GM23338 (cell line): ENCODE data around the gene LRRC3.

Experiments used
- CREB1 ChIP-seq: fragments of 250-450 bp; sonication (Bioruptor Pico); IDR thresholded peaks from 2 replicates; pipeline ENCODE4 v1.5.0; 2020; ENCODE audit warnings: low read depth, mild to moderate bottlenecking, moderate library complexity
- EZH2 ChIP-seq: fragments of 200-600 bp; sonication (generic); IDR thresholded peaks from one replicate; pipeline ENCODE4 v1.8.0; 2017; ENCODE audit warnings: antibody characterized with exemption, mild to moderate bottlenecking, low read depth; ENCODE audit not compliant: unreplicated experiment
- EZH2phosphoT487 ChIP-seq: fragments of 200-600 bp; sonication (generic); IDR thresholded peaks from one replicate; pipeline ENCODE4 v1.8.1; 2018; ENCODE audit warnings: antibody characterized with exemption; ENCODE audit not compliant: unreplicated experiment
- POLR2AphosphoS5 ChIP-seq: IDR thresholded peaks from 2 replicates; pipeline ENCODE4 v1.6.1; 2016; ENCODE audit warnings: antibody characterized with exemption, low read depth
- STAT1 ChIP-seq: IDR thresholded peaks from one replicate; pipeline ENCODE4 v1.6.1; 2016; ENCODE audit warnings: antibody characterized with exemption; ENCODE audit not compliant: unreplicated experiment
- TF ChIP-seq, protein P1 (sequence below), 2 experiments: fragments of 200-600 bp in 1 of 2; sonication (generic) in 1 of 2; conservative IDR thresholded peaks; 2 replicates each; pipeline versions ENCODE4 v1.5.1 to v1.6.1; 2016 to 2017; ENCODE audit warnings: antibody characterized with exemption in 2 of 2, low read depth in 2 of 2, mild to moderate bottlenecking in 2 of 2, moderate library complexity in 1 of 2

DNA sequence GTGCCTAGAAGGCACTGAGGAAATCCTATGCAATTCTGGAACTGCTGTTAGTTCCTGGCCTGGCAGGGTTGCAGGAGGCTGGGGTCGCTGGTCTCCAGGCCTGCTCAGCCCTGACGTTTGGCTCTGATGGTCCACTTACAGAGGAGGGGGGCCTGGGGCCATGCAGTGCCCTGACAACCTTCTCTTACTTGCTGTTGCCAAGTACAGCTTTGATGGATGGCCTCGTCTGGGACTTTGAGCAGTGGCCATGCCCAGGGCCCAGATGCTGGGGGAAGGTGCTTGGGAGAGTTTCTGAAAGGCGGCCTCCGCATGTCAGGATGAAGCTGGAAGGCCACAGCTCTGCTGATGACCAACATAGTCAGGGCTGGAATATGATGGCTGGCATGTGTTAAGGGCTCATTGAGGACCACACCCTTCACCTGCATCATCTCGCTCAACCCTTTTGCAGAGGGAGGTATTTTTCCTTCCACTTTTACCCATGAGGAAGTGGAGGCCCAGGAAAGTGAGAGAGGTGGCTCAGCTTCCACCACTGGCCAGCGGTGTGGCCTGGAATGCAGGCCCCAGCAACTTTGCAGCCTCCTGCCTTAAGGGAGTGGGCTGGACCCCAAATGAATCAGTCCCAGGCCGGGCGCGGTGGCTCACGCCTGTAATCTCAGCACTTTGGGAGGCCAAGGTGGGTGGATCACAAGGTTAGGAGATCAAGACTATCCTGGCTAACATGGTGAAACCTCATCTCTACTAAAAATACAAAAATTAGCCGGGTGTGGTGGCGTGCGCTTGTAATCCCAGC lies 34.7 kb upstream of the LRRC3 start:
- TF ChIP-seq, protein P1, sequence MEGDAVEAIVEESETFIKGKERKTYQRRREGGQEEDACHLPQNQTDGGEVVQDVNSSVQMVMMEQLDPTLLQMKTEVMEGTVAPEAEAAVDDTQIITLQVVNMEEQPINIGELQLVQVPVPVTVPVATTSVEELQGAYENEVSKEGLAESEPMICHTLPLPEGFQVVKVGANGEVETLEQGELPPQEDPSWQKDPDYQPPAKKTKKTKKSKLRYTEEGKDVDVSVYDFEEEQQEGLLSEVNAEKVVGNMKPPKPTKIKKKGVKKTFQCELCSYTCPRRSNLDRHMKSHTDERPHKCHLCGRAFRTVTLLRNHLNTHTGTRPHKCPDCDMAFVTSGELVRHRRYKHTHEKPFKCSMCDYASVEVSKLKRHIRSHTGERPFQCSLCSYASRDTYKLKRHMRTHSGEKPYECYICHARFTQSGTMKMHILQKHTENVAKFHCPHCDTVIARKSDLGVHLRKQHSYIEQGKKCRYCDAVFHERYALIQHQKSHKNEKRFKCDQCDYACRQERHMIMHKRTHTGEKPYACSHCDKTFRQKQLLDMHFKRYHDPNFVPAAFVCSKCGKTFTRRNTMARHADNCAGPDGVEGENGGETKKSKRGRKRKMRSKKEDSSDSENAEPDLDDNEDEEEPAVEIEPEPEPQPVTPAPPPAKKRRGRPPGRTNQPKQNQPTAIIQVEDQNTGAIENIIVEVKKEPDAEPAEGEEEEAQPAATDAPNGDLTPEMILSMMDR (conservative IDR thresholded peaks at IDR 0.05; ENCODE audit: low read depth in 2 of 2) = no peak
- TF ChIP-seq EZH2phosphoT487 (no peak), CREB1 (CRISPR knock-in tag) (no peak), EZH2 (no peak), STAT1 (no peak), POLR2AphosphoS5 (no peak)
